Measurements from ENCODE around the gene PUM1. TPM values are rescaled to one million over a fixed set of nuclear protein-coding genes. Genes with fewer than 3 reads are reported as not detected.
"Not testable (repeated sequence)": the region's sequence is repeated elsewhere in the genome, so short reads cannot be mapped to it uniquely, and the experiment has no call there.

PUM1 gene
- total RNA-seq, 2 experiments from 2014 or later: 112 to 113 TPM

GRCh38 chr1:31054958-31055481 is 10.5 kb downstream of the PUM1 start:
- DNase-seq (no peak), ATAC-seq (peak; percentile 31)
- Mint-ChIP-seq H3K36me3 (peaks cover 50% of the 10 kb centered on the region), H3K4me1 (peaks cover 52% of the 10 kb centered on the region), H3K9me3 (ENCODE audit: low read depth) (no peaks in the 10 kb centered on the region), H3K27me3 (no peaks in the 10 kb centered on the region), H3K4me3 (no peak overlapping the region), H3K27ac (peak overlapping the region; percentile 51)
- CTCF ChIA-PET: no interaction called here

- DNase-seq: no peak
- Mint-ChIP-seq H3K27ac (peak overlapping the region; percentile 56), H3K4me3 (no peak overlapping the region), H3K4me1 (peaks cover 50% of the 10 kb centered on the region), H3K36me3 (peaks cover 49% of the 10 kb centered on the region), H3K27me3 (no peaks in the 10 kb centered on the region), H3K9me3 (ENCODE audit: low read depth) (no peaks in the 10 kb centered on the region)
- ATAC-seq: peak; percentile 37
- CTCF ChIA-PET: no interaction called here
Measured at GRCh38 chr1:31054349-31054748, 11.2 kb downstream of the PUM1 start.

- H3K27me3 Mint-ChIP-seq; ATAC-seq; H3K27ac Mint-ChIP-seq; CTCF ChIA-PET; H3K4me3 Mint-ChIP-seq; DNase-seq; H3K9me3 Mint-ChIP-seq (ENCODE audit: low read depth): not testable (repeated sequence)
- H3K4me1 Mint-ChIP-seq: peaks cover 35% of the 10 kb centered on the region
- peaks cover 37% of the 10 kb centered on the region for H3K36me3 Mint-ChIP-seq
Measured at GRCh38 chr1:31052613-31053012, 12.9 kb downstream of the PUM1 start.

DNA sequence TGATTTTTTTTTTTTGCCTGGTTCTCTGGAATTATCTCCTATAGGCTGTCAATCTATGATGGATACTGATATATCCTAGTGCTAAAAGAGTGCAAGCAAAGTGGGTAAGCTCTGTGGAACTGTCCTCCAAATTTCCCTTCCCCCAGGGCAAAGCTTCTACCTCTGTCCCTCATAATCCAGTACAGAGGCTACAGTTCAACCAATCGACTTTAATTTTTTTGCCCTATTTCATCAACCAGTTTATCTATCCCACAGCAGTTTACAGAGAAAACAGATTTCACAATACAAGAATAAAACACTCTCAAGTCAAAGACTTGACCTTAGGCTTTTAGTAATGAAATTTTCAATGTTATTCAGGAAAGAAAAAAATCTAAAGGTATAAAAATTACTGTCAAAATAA is 13.9 kb downstream of the PUM1 start:
- Mint-ChIP-seq H3K36me3 (peaks cover 46% of the 10 kb centered on the region), H3K9me3 (ENCODE audit: low read depth) (no peaks in the 10 kb centered on the region), H3K27ac (no peak overlapping the region), H3K27me3 (no peaks in the 10 kb centered on the region), H3K4me1 (peaks cover 39% of the 10 kb centered on the region), H3K4me3 (no peak overlapping the region)
- CTCF ChIA-PET: no interaction called here
- ATAC-seq (no peak), DNase-seq (no peak)

- peaks cover 18% of the 10 kb centered on the region for H3K4me1 Mint-ChIP-seq
- peak overlapping the region; percentile 59 for H3K27ac Mint-ChIP-seq
- CTCF ChIA-PET; H3K9me3 Mint-ChIP-seq (ENCODE audit: low read depth); H3K4me3 Mint-ChIP-seq; DNase-seq; ATAC-seq; H3K27me3 Mint-ChIP-seq: not testable (repeated sequence)
- peaks cover 51% of the 10 kb centered on the region for H3K36me3 Mint-ChIP-seq
Measured at GRCh38 chr1:31047507-31047906, 18.0 kb downstream of the PUM1 start.

DNA sequence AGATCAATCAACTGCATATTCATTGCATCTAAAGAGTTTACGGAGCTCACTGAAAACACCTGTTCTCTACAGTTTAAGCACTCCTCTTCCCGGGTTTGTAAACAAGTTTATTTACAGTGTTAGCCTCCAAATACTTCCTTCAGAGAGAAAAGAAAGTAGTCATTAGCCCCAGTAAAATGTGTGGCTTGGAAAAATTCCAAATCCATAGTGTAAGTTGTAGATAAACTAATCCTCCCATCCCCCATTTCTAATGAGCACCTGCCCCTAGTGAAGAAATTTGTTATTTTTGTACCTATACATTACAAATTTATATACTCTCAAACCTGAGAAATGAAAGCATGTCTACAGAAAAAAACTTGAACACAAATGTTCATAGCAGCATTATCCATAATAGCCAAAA is 21.9 kb downstream of the PUM1 start:
- no peak overlapping the region for H3K4me3 Mint-ChIP-seq
- H3K27me3 Mint-ChIP-seq: no peaks in the 10 kb centered on the region
- H3K4me1 Mint-ChIP-seq: peaks cover 19% of the 10 kb centered on the region
- ATAC-seq (no peak), DNase-seq (no peak)
- peaks cover 54% of the 10 kb centered on the region for H3K36me3 Mint-ChIP-seq
- CTCF ChIA-PET: no interaction called here
- no peaks in the 10 kb centered on the region for H3K9me3 Mint-ChIP-seq (ENCODE audit: low read depth)
- no peak overlapping the region for H3K27ac Mint-ChIP-seq

DNA sequence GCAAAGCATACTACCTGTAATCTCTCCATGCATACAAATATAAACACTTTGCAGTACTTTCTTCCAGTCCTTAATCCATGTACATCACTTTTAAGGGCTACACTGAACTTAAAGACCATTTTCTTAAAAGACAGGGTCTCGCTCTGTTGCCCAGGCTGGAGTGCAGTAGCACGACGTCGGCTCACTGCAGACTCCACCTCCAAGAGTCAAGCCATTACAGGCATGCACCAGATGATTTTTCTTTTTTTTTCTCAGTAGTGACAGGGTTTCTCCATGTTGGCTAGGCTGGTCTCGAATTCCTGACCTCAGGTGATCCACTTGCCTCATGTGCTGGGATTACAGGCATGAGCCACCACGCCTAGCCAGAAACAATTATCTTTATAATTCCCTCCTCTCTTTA is 22.9 kb downstream of the PUM1 start:
- CTCF ChIA-PET: no interaction called here
- Mint-ChIP-seq H3K4me1 (peaks cover 26% of the 10 kb centered on the region), H3K27me3 (no peaks in the 10 kb centered on the region), H3K9me3 (ENCODE audit: low read depth) (no peaks in the 10 kb centered on the region), H3K36me3 (peaks cover 58% of the 10 kb centered on the region), H3K27ac (no peak overlapping the region), H3K4me3 (no peak overlapping the region)
- DNase-seq (no peak), ATAC-seq (no peak)

GRCh38 chr1:31041529-31041928 is 24.0 kb downstream of the PUM1 start:
- H3K4me1 Mint-ChIP-seq: peaks cover 33% of the 10 kb centered on the region
- no peak for ATAC-seq

GRCh38 chr1:31040038-31040437 is 25.5 kb downstream of the PUM1 start:
- Mint-ChIP-seq H3K27ac (no peak overlapping the region), H3K4me1 (peaks cover 39% of the 10 kb centered on the region), H3K27me3 (no peaks in the 10 kb centered on the region), H3K36me3 (peaks cover 47% of the 10 kb centered on the region), H3K4me3 (no peak overlapping the region), H3K9me3 (ENCODE audit: low read depth) (no peaks in the 10 kb centered on the region)
- CTCF ChIA-PET: no interaction called here
- DNase-seq: no peak
- ATAC-seq: no peak

More at GRCh38 chr1:31041529-31041928, 24.0 kb downstream of the PUM1 start:
- H3K27me3 Mint-ChIP-seq: no peaks in the 10 kb centered on the region
- CTCF ChIA-PET: interaction anchor here (0.9 kb wide), 1 partner anchor 239 kb away, joined by 3 read pairs; no protein-coding TSS in a partner anchor
- no peak for DNase-seq
- no peak overlapping the region for H3K4me3 Mint-ChIP-seq
- H3K36me3 Mint-ChIP-seq: peaks cover 55% of the 10 kb centered on the region
- no peak overlapping the region for H3K27ac Mint-ChIP-seq
- no peaks in the 10 kb centered on the region for H3K9me3 Mint-ChIP-seq (ENCODE audit: low read depth)

- H3K27ac Mint-ChIP-seq; H3K4me3 Mint-ChIP-seq; H3K9me3 Mint-ChIP-seq (ENCODE audit: low read depth); CTCF ChIA-PET; H3K27me3 Mint-ChIP-seq; DNase-seq; ATAC-seq: not testable (repeated sequence)
- H3K36me3 Mint-ChIP-seq: peaks cover 46% of the 10 kb centered on the region
- peaks cover 42% of the 10 kb centered on the region for H3K4me1 Mint-ChIP-seq
Measured at GRCh38 chr1:31038935-31039334, 26.6 kb downstream of the PUM1 start.

DNA sequence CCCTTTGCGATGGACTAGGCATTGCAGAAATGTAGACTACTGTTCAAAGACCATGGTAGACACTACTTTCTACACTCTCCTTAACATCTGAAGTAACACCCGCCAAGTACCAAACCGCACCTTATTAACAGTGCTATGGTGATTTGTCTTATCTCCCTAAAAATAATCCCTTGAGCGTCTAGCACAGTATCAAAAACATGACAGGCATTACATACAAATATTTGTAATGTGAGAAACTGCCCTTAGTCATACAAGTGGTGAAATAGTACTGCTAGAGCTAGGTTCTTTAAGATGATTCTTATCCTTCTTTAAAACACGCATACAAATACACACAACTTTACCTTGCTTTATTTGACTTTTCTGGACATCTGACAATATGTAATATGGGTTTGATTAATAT is 27.2 kb downstream of the PUM1 start:
- ATAC-seq (no peak), DNase-seq (no peak)
- no peaks in the 10 kb centered on the region for H3K9me3 Mint-ChIP-seq (ENCODE audit: low read depth)
- H3K4me1 Mint-ChIP-seq: peaks cover 42% of the 10 kb centered on the region
- no peaks in the 10 kb centered on the region for H3K27me3 Mint-ChIP-seq
- no peak overlapping the region for H3K4me3 Mint-ChIP-seq
- peaks cover 40% of the 10 kb centered on the region for H3K36me3 Mint-ChIP-seq
- CTCF ChIA-PET: interaction anchor here (0.7 kb wide), 1 partner anchor 106 kb away, joined by 3 read pairs; no protein-coding TSS in a partner anchor
- no peak overlapping the region for H3K27ac Mint-ChIP-seq

- Mint-ChIP-seq H3K4me3 (no peak overlapping the region), H3K4me1 (peaks cover 44% of the 10 kb centered on the region), H3K9me3 (ENCODE audit: low read depth) (no peaks in the 10 kb centered on the region), H3K27ac (peak overlapping the region; percentile 48), H3K27me3 (no peaks in the 10 kb centered on the region), H3K36me3 (peaks cover 34% of the 10 kb centered on the region)
- CTCF ChIA-PET: no interaction called here
- peak; percentile 81 for ATAC-seq
- no peak for DNase-seq
Measured at GRCh38 chr1:31036749-31037500, 28.6 kb downstream of the PUM1 start.

DNA sequence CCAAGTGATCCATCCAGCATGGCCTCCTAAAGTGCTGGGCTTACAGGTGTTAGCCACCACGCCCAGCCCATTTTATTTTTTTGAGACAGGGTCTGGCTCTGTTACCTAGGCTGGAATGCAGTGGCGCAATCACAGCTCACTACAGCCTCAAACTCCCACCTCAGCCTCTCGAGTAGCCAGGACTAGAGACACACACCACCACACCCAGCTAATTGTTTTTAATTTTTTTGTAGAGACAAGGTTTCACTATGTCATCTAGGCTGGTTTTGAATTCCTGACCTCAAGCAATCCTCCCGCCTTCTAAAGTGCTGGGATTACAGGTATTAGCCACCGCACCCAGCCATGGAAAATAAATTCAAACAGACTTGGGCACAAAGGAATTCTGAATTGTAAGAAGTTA is 31.9 kb downstream of the PUM1 start:
- Mint-ChIP-seq H3K27me3 (no peaks in the 10 kb centered on the region), H3K36me3 (peaks cover 29% of the 10 kb centered on the region), H3K27ac (no peak overlapping the region), H3K4me1 (peaks cover 52% of the 10 kb centered on the region), H3K9me3 (ENCODE audit: low read depth) (no peaks in the 10 kb centered on the region), H3K4me3 (no peak overlapping the region)
- ATAC-seq: no peak
- CTCF ChIA-PET: no interaction called here
- DNase-seq: no peak

- CTCF ChIA-PET: no interaction called here
- no peak overlapping the region for H3K27ac Mint-ChIP-seq
- H3K36me3 Mint-ChIP-seq: peaks cover 33% of the 10 kb centered on the region
- ATAC-seq (no peak), DNase-seq (no peak)
- H3K9me3 Mint-ChIP-seq (ENCODE audit: low read depth): no peaks in the 10 kb centered on the region
- no peaks in the 10 kb centered on the region for H3K27me3 Mint-ChIP-seq
- H3K4me3 Mint-ChIP-seq: no peak overlapping the region
- peaks cover 51% of the 10 kb centered on the region for H3K4me1 Mint-ChIP-seq
Measured at GRCh38 chr1:31032266-31032665, 33.3 kb downstream of the PUM1 start.
